BE2C (cell line): ENCODE results near the gene MALRD1.

Experiments used
- DNase-seq: peaks from one replicate; pipeline ENCODE4 v3.0.0-alpha.2; 2020
- H3K27me3 ChIP-seq: fragments of 250-450 bp; sonication (Bioruptor Pico); 2 replicates; pipeline ENCODE4 v1.5.1; 2020; ENCODE audit warnings: mild to moderate bottlenecking
- H3K36me3 ChIP-seq: fragments of 250-450 bp; sonication (Bioruptor Pico); 2 replicates; pipeline ENCODE4 v1.5.1; 2020; ENCODE audit warnings: mild to moderate bottlenecking
- H3K4me1 ChIP-seq: fragments of 250-450 bp; sonication (Bioruptor Pico); 2 replicates; pipeline ENCODE4 v1.5.1; 2020
- H3K4me3 ChIP-seq: 2 replicates; pipeline ENCODE4 v1.5.1; 2011; ENCODE audit warnings: low read depth, low read length
- H3K9me3 ChIP-seq: fragments of 250-450 bp; sonication (Bioruptor Pico); 2 replicates; pipeline ENCODE4 v1.5.1; 2020
- CTCF ChIP-seq: IDR thresholded peaks from 2 replicates; pipeline ENCODE4 v1.5.1; 2012; ENCODE audit warnings: mild to moderate bottlenecking, low read depth, low read length

Gene MALRD1

GRCh38 chr10:19653931-19654330 is 605.3 kb downstream of the MALRD1 start:
- Histone ChIP-seq H3K27me3 (no peaks in the 10 kb centered on the region), H3K36me3 (no peaks in the 10 kb centered on the region), H3K9me3 (no peaks in the 10 kb centered on the region), H3K4me1 (no peaks in the 10 kb centered on the region), H3K4me3 (no peak overlapping the region)
- DNase-seq: no peak
- TF ChIP-seq CTCF: no peak

GRCh38 chr10:19654576-19654975 is 606.0 kb downstream of the MALRD1 start:
- H3K4me1 ChIP-seq: no peaks in the 10 kb centered on the region
- no peak for DNase-seq
- TF ChIP-seq CTCF: no peak
- H3K27me3 ChIP-seq: no peaks in the 10 kb centered on the region
- H3K4me3 ChIP-seq: no peak overlapping the region
- no peaks in the 10 kb centered on the region for H3K9me3 ChIP-seq
- H3K36me3 ChIP-seq: no peaks in the 10 kb centered on the region

- TF ChIP-seq CTCF: no peak
- H3K9me3 ChIP-seq: no peaks in the 10 kb centered on the region
- no peaks in the 10 kb centered on the region for H3K27me3 ChIP-seq
- no peak overlapping the region for H3K4me3 ChIP-seq
- H3K36me3 ChIP-seq: no peaks in the 10 kb centered on the region
- DNase-seq: no peak
- no peaks in the 10 kb centered on the region for H3K4me1 ChIP-seq
These were observed 607.9 kb downstream of the MALRD1 start for GRCh38 chr10:19656420-19657042.

- TF ChIP-seq CTCF: no peak
- H3K36me3 ChIP-seq: no peaks in the 10 kb centered on the region
- DNase-seq: no peak
- no peaks in the 10 kb centered on the region for H3K27me3 ChIP-seq
- no peaks in the 10 kb centered on the region for H3K9me3 ChIP-seq
- H3K4me3 ChIP-seq: no peak overlapping the region
- H3K4me1 ChIP-seq: no peaks in the 10 kb centered on the region
These were observed 609.5 kb downstream of the MALRD1 start for GRCh38 chr10:19658131-19658530.

- no peaks in the 10 kb centered on the region for H3K9me3 ChIP-seq
These were observed 610.1 kb downstream of the MALRD1 start for GRCh38 chr10:19658622-19659233.

More at GRCh38 chr10:19658622-19659233, 610.1 kb downstream of the MALRD1 start:
- no peak for DNase-seq
- TF ChIP-seq CTCF: no peak
- H3K4me3 ChIP-seq: no peak overlapping the region
- H3K4me1 ChIP-seq: no peaks in the 10 kb centered on the region
- no peaks in the 10 kb centered on the region for H3K36me3 ChIP-seq
- H3K27me3 ChIP-seq: no peaks in the 10 kb centered on the region
